Esophagus muscularis mucosa (tissue), 3 donors: ENCODE measurements around the gene AUTS2.

Experiments
- CTCF ChIP-seq, 3 experiments: fragments of 200-600 bp in 2 of 3; fragments of 450-650 bp in 1 of 3; sonication (generic) in 2 of 3; IDR thresholded peaks; one replicate each; pipeline ENCODE4 v1.5.1; 2017 to 2019; ENCODE audit warnings: antibody characterized with exemption in 3 of 3, mild to moderate bottlenecking in 2 of 3, moderate library complexity in 1 of 3
- POLR2A ChIP-seq: fragments of 450-650 bp; IDR thresholded peaks from one replicate; pipeline ENCODE4 v1.6.1; 2017; ENCODE audit warnings: antibody characterized with exemption, moderate library complexity, mild to moderate bottlenecking, low read depth
- POLR2AphosphoS5 ChIP-seq, 2 donors: sonication (generic); formaldehyde crosslinking; IDR thresholded peaks; one replicate each; pipeline ENCODE4 v1.6.1; 2017; ENCODE audit warnings: antibody characterized with exemption in 2 of 2

- no peak for TF ChIP-seq POLR2AphosphoS5 (IDR thresholded peaks at IDR 0.05)
- TF ChIP-seq CTCF (IDR thresholded peaks at IDR 0.05): no peak
- TF ChIP-seq POLR2A: no peak
These were observed 165.2 kb downstream of the AUTS2 start for GRCh38 chr7:69763513-69763912.
